Neural cell (in vitro differentiated cells): ENCODE measurements around the gene TGFBR2.

Experiments
- CTCF ChIP-seq: fragments of 450-650 bp; IDR thresholded peaks from 2 replicates; pipeline ENCODE4 v1.5.1; 2014; ENCODE audit warnings: antibody characterized with exemption, mild to moderate bottlenecking, moderate library complexity; ENCODE audit not compliant: poor library complexity, severe bottlenecking
- EP300 ChIP-seq: fragments of 450-650 bp; conservative IDR thresholded peaks from 2 replicates; pipeline ENCODE4 v1.6.1; 2014; ENCODE audit warnings: antibody characterized with exemption, mild to moderate bottlenecking, moderate library complexity; ENCODE audit not compliant: poor library complexity, severe bottlenecking
- EZH2 ChIP-seq: fragments of 200-600, 300-800 bp; shearing (Covaris generic), sonication (generic); IDR thresholded peaks from 2 replicates; pipeline ENCODE4 v1.6.1; 2014; ENCODE audit warnings: antibody characterized with exemption, low read length, borderline replicate concordance, mild to moderate bottlenecking; ENCODE audit not compliant: insufficient read depth, poor library complexity, severe bottlenecking
- POLR2AphosphoS5 ChIP-seq: IDR thresholded peaks from 2 replicates; pipeline ENCODE4 v1.6.1; 2012
- TAF1 ChIP-seq: IDR thresholded peaks from 2 replicates; pipeline ENCODE4 v1.6.1; 2012; ENCODE audit warnings: low read depth

- TF ChIP-seq EZH2, result no peak
- TF ChIP-seq EP300, result no peak
- no peak for TF ChIP-seq TAF1
- no peak for TF ChIP-seq CTCF
- no peak for TF ChIP-seq POLR2AphosphoS5
Observed at GRCh38 chr3:30620402-30621360, 14.3 kb downstream of the TGFBR2 start.
